Left lung (tissue), 10 donors: Measurements from ENCODE around the gene PDIK1L. TPM values are rescaled to one million over a fixed set of nuclear protein-coding genes. Genes with fewer than 3 reads are reported as not detected.

ENCODE experiments used
- ATAC-seq: fragments of 200-7000 bp; cut with Tn5 transposase; one replicate; pipeline ENCODE4 v1.9.1; 2020; ENCODE audit warnings: moderate library complexity
- DNase-seq, 4 donors: peaks; one replicate each; pipeline ENCODE4 v3.0.0-alpha.2; 2013 to 2020
- H3K27ac ChIP-seq, 2 donors: fragments of 200-600 bp; sonication (generic) in 1 of 2; one replicate each; pipeline versions ENCODE4 v1.5.0 to v1.8.0; 2020 to 2021
- H3K27me3 ChIP-seq, 2 donors: fragments of 200-600 bp; sonication (generic) in 1 of 2; one replicate each; pipeline versions ENCODE4 v1.5.0 to v1.8.0; 2020 to 2021
- H3K36me3 ChIP-seq, 2 donors: fragments of 200-600 bp; sonication (generic) in 1 of 2; one replicate each; pipeline versions ENCODE4 v1.5.0 to v1.8.0; 2020 to 2021
- H3K4me1 ChIP-seq, 2 donors: fragments of 200-600 bp; one replicate each; pipeline ENCODE4 v1.8.0; 2021
- H3K4me3 ChIP-seq, 2 donors: fragments of 200-600 bp; sonication (generic) in 1 of 2; one replicate each; pipeline versions ENCODE4 v1.5.0 to v1.8.0; 2020 to 2021; ENCODE audit warnings: mild to moderate bottlenecking in 1 of 2
- H3K9me3 ChIP-seq, 2 donors: fragments of 200-600 bp; sonication (generic) in 1 of 2; one replicate each; pipeline versions ENCODE4 v1.5.0 to v1.8.0; 2020 to 2021
- intact Hi-C, 2 donors: fragments of 100-400 bp; cut with DNase I; formaldehyde crosslinking; loops; one replicate each; pipeline versions ENCODE4 v1.11.2 to v1.14.2; 2022
- polyA plus RNA-seq, 6 donors: library from polyadenylated mRNA; unstranded; fragments of 120-200 nt; gene quantifications; one replicate each; pipeline ENCODE4 v1.2.1, GENCODE V29; 2013; ENCODE audit not compliant: insufficient read length in 6 of 6
- total RNA-seq, 2 donors: library from RNA; stranded (reverse); fragmentation: NEBNext Ultra II Directional; extraction: Animal tissue kit (Norgen Biotek cat#: 25700); gene quantifications; one replicate each; pipeline ENCODE4 v1.2.1, GENCODE V29; 2021
- TF ChIP-seq, protein P1 (sequence below), 2 donors: fragments of 200-600 bp; sonication (generic) in 1 of 2; IDR thresholded peaks; one replicate each; pipeline versions ENCODE4 v1.5.0 to v1.8.0; 2021; ENCODE audit warnings: antibody characterized with exemption in 2 of 2
- donor health status: DM: no; HTN: yes; CAD: no.
- donor health status: DM: no; HTN: no; CAD: no.

PDIK1L gene
- total and polyA plus RNA-seq, 8 donors = 7.0 to 26.0 (median 22.2) TPM

DNA sequence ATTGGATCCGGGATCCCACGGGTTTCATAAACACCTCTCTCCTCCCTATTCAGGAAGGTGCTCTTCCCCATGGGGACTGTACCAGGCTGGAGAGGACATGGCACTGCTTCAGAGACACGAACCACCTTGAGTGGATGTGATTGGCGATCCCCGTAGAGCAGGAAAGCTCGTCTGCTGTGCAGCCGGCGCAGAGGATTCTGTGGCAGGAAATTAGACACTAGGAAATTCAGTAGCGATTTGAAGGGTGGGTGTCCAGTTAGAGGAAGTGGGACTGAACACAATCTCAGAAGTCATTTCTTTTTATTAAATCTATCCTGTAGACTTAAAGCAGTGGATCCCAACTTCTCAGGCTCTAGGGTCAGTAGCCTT is 767 bp downstream of the PDIK1L start:
- Histone ChIP-seq H3K27ac (peak overlapping the region; percentile 94 to 95), H3K9me3 (no peaks in the 10 kb centered on the region), H3K4me1 (peaks cover 17 to 48% of the 10 kb centered on the region in 2 donors), H3K4me3 (peak overlapping the region; percentile 99 to 100), H3K36me3 (peaks cover 0 to 19% of the 10 kb centered on the region in 2 donors), H3K27me3 (no peaks in the 10 kb centered on the region)
- intact Hi-C loops = no loop called here
- ATAC-seq (peak; percentile 11), DNase-seq (no peak)
- TF ChIP-seq, protein P1, sequence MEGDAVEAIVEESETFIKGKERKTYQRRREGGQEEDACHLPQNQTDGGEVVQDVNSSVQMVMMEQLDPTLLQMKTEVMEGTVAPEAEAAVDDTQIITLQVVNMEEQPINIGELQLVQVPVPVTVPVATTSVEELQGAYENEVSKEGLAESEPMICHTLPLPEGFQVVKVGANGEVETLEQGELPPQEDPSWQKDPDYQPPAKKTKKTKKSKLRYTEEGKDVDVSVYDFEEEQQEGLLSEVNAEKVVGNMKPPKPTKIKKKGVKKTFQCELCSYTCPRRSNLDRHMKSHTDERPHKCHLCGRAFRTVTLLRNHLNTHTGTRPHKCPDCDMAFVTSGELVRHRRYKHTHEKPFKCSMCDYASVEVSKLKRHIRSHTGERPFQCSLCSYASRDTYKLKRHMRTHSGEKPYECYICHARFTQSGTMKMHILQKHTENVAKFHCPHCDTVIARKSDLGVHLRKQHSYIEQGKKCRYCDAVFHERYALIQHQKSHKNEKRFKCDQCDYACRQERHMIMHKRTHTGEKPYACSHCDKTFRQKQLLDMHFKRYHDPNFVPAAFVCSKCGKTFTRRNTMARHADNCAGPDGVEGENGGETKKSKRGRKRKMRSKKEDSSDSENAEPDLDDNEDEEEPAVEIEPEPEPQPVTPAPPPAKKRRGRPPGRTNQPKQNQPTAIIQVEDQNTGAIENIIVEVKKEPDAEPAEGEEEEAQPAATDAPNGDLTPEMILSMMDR (IDR thresholded peaks at IDR 0.05) = no peak

DNA sequence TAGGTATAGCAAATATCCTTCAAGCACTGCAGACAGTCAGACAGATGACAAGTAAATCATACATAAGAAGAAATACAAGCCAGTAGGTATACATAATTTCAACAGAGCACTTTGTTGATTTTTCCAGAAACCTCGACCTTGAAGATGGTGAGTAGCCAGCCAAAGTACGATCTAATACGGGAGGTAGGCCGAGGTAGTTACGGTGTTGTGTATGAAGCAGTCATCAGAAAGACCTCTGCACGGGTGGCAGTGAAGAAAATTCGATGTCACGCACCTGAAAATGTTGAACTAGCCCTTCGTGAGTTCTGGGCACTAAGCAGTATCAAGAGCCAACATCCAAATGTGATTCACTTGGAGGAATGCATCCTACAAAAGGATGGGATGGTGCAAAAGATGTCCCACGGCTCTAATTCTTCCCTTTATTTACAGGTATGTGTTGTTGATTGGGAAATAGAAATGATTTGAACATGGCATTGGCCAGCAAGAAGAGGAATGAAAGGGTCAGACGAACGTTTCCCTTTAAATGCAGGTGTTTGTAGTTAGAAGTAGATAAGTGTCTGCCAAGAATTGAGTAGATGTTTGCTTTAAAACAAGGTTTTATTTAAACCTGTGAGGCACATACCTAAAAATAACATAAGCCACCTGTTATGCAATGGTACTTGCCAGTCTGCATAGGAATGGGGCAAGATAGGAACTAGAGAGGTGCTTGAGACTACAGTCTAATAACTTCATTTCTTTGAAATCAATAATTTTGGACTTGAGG is 2.7 kb downstream of the PDIK1L start:
- intact Hi-C loops = no loop called here
- Histone ChIP-seq H3K36me3 (peaks cover 0 to 34% of the 10 kb centered on the region in 2 donors), H3K4me1 (peaks cover 17 to 48% of the 10 kb centered on the region in 2 donors), H3K27ac (peak overlapping the region in 1 of 2 donors; percentile 73), H3K27me3 (no peaks in the 10 kb centered on the region), H3K4me3 (no peak overlapping the region), H3K9me3 (no peaks in the 10 kb centered on the region)
- TF ChIP-seq, protein P1 (IDR thresholded peaks at IDR 0.05) = no peak
- DNase-seq = peak in 2 of 4 donors; percentile 30 to 61
- peak; percentile 7 for ATAC-seq

DNA sequence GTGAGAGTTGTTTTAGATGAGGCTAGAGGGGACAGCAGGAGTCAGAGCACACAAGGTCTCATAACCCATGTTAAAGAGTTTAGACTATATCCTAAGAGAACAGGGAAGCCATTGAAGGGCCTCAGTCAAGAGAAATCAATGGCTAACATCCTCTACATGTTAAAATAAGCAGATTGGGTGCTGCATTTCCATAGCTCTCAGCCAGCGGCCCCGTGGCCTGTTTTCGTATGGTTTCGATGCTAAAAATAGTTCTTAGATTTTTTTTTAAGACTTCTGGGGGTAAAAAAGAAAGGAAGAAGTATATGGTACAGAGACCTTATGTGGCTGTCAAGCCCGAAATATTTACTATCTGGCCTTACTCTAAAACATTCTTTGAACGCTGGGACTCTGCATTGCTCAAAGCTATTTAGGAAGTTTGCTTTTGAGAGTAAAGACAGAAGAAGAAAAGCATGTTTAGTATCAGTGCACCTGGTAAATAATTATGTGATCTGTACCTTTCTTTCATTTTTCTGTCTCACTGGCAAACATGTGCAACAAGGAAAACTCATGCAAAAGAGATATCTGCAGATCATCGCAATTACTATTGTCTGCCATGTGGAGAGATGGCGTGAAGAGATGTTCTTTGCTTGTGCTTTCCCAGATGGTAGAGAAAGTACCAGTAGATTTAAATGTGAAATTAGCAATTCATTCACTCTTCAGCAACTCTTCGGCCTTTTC is 8.4 kb downstream of the PDIK1L start:
- Histone ChIP-seq H3K36me3 (peaks cover 0 to 37% of the 10 kb centered on the region in 2 donors), H3K4me3 (no peak overlapping the region), H3K27ac (no peak overlapping the region), H3K4me1 (peaks cover 8 to 60% of the 10 kb centered on the region in 2 donors), H3K9me3 (no peaks in the 10 kb centered on the region), H3K27me3 (no peaks in the 10 kb centered on the region)
- TF ChIP-seq, protein P1 (IDR thresholded peaks at IDR 0.05) = no peak
- ATAC-seq (no peak), DNase-seq (no peak)
- intact Hi-C loops = no loop called here

DNA sequence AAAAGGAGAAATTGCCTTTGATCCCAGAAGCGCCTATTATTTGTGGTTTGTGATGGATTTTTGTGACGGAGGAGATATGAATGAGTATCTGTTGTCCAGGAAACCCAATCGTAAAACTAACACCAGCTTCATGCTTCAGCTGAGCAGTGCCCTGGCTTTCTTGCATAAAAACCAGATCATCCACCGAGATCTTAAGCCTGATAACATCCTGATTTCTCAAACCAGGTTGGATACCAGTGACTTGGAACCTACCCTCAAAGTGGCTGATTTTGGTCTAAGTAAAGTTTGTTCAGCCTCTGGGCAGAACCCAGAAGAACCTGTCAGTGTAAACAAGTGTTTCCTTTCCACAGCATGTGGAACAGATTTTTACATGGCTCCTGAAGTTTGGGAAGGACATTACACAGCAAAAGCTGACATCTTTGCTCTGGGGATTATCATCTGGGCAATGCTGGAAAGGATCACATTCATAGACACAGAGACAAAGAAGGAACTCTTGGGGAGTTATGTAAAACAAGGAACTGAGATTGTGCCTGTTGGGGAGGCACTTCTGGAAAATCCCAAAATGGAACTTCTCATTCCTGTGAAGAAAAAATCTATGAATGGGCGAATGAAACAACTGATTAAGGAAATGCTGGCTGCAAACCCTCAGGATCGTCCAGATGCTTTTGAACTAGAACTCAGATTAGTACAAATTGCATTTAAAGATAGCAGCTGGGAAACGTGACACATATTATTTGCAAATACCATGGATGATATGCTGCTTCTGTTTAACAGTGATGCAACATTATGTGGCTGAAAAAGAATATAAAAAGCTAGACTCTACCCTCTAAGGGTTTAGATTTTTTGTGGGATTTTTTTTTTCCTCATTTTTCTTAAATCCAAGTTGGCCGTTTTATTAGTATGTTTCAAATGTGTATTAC is 10.5 kb downstream of the PDIK1L start:
- no peak for DNase-seq
- H3K9me3 ChIP-seq = no peaks in the 10 kb centered on the region
- no peak overlapping the region for H3K4me3 ChIP-seq
- TF ChIP-seq, protein P1 (IDR thresholded peaks at IDR 0.05) = no peak
- peak overlapping the region; percentile 46 to 74 for H3K27ac ChIP-seq
- H3K27me3 ChIP-seq = no peaks in the 10 kb centered on the region
- H3K36me3 ChIP-seq = peaks cover 0 to 21% of the 10 kb centered on the region in 2 donors
- intact Hi-C loops = no loop called here
- ATAC-seq = peak; percentile 5
- peaks cover 5 to 70% of the 10 kb centered on the region in 2 donors for H3K4me1 ChIP-seq
